NCI-H1436 treated with DMSO at 0.1 percent for 48 hours (cell line): ENCODE data around the gene NRL.
A peak's percentile ranks its signal among the peaks of the same experiment; 100 is the strongest.
"Not testable (repeated sequence)": the region's sequence is repeated elsewhere in the genome, so short reads cannot be mapped to it uniquely, and the experiment has no call there.

Experiments used
- DNase-seq: peaks from one replicate; lab custom pipeline; 2025; lab: John Stamatoyannopoulos, UW

The NRL gene

GRCh38 chr14:24051789-24052655, 62.7 kb downstream of the NRL start, which contains the start of gene CARMIL3:
Gene CARMIL3, plus strand, starts transcription at chr14:24052009. Its CDS starts 145 bp downstream, at chr14:24052154.
- DNase-seq, result no peak

- DNase-seq, result no peak
These were observed 63.5 kb downstream of the NRL start for GRCh38 chr14:24051176-24051788.

DNA sequence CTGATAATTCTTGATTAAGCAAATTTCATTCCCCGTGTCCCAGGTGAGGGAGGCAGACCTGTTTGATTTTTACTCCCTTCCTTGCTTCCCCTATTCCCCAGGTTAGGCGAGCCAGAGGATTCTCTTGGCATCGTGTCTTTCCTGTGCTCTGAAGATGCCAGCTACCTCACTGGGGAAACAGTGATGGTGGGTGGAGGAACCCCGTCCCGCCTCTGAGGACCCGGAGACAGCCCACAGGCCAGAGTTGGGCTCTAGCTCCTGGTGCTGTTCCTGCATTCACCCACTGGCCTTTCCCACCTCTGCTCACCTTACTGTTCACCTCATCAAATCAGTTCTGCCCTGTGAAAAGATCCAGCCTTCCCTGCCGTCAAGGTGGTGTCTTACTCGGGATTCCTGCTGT, 64.0 kb downstream of the NRL start:
- not testable (repeated sequence) for DNase-seq

DNA sequence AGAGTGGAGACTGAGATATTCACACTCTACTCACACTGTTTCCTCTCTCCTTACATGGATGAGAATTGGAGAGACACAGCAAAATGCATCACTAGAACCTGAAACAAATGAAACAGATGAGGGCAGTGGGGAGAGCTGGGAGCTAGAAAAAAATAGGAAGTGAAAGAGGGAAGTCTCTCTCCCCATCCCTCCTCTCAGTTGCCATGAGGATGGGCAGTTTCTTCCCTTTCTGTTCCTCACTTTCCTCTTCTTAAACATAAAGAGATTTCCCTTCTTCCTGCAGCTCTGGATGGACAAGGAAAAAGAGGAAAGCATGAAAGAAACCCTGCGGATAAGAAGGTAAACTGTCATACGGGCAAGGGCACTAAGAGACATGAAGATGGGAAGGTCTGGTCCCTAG, 65.7 kb downstream of the NRL start:
- DNase-seq, result not testable (repeated sequence)

DNA sequence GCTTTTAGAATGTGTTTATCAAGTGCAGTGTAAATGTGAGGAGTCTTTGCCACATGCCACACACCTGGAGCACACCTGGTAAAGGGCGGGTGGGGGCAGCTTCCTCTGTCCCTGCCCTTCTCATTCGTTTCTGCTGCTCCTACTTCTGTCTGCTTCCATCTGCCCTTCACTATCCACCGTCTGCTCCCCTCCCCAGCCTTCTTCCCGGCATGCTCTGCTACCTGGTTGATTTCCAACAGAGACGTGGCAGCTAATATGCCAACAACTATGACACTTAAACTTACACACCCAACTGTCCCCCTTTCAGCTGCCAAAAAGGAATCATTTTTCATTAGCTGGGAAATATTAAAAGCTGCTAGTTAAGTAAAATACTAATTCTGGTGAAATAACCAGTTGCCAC, 72.0 kb downstream of the NRL start:
- DNase-seq, result no peak

GRCh38 chr14:24040692-24041091, 74.1 kb downstream of the NRL start:
- DNase-seq, result no peak

GRCh38 chr14:24038686-24039085, 76.1 kb downstream of the NRL start:
- no peak for DNase-seq

DNA sequence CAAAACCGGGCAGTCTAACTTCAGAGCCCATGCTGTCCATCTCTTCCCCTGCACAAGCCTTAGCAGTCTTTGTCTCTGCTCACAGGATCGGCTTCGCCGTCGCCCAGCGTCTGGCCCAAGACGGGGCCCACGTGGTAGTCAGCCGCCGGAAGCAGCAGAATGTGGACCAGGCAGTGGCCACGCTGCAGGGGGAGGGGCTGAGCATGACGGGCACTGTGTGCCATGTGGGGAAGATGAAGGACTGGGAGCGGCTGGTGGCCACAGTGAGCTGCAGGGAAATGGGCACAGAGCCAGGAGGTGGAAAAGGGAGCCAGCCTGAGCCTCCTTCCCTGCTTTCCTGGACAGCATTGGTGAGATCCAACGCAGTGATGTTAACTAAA, 77.1 kb downstream of the NRL start:
- DNase-seq, result no peak

DNA sequence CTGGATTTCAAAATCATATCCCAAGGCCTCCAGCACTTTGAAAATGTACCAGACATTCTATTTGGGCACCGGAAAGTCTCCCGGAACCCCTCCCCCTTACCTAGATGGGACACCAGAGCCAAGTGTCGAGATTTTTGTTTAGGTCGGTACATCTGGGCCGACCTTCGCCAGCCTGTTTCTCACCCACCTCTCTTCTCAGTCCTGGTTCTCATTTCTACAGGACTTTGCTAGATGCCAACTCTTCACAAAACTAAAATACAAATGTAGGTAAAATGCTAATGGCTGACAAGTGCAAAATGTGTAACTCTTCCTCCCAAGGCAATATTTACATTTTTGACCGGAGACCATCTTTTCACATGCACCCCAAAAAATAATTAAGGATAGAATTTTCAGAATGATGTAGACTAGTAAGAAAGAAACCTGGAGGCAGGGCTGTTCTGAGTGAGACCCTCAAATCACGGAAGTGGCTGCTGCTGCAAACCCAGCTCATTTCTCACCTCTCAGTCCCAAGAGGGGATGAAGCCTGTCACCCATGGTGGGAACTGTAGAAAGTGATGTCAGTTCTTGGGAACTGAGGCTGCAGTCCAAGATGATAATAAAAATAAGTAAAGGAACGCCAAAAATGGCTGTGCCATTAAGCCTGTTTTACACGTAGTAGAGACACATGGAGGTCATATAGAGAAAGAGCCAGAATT, 77.6 kb downstream of the NRL start:
- not testable (repeated sequence) for DNase-seq

- peak; percentile 40 for DNase-seq
These were observed 78.4 kb downstream of the NRL start for GRCh38 chr14:24036169-24036962.

DNA sequence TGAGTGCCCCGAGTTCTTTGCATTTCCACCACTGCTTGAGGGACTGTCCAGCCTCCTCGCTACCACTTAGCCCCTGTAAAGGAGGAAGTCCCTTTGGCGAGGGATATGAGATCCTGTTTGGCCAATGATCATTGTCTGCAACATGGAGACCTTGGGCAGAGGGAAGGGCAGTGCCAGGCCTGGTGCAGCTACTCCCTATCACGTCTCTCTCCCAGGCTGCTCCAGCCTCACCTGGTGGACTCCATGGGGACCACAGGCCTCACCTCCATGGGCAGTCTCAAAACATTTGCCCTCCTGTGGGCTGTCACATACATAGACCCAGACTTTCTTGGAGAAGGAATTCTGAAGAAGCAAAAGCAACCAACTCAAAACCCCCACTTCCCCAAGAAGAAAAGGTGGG, 79.0 kb downstream of the NRL start:
- not testable (repeated sequence) for DNase-seq

GRCh38 chr14:24032727-24033418, 81.9 kb downstream of the NRL start:
- DNase-seq, result no peak

GRCh38 chr14:24031331-24031730, 83.4 kb downstream of the NRL start:
- not testable (repeated sequence) for DNase-seq

DNA sequence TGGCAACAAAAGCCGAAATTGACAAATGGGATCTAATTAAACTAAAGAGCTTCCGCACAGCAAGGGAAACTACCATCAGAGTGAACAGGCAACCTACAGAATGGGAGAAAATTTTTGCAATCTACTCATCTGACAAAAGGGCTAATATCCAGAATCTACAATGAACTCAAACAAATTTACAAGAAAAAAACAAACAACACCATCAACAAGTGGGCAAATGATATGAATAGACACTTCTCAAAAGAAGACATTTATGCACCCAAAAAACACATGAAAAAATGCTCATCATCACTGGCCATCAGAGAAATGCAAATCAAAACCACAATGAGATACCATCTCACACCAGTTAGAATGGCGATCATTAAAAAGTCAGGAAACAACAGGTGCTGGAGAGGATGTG, 85.1 kb downstream of the NRL start:
- DNase-seq, result not testable (repeated sequence)
